GM12801 (cell line): ENCODE results near the gene HECTD2.

Source experiments
- CTCF ChIP-seq: IDR thresholded peaks from one replicate; pipeline ENCODE4 v1.5.1; 2011; ENCODE audit warnings: control low read depth; ENCODE audit not compliant: insufficient read length; ENCODE audit errors: extremely low read depth

Gene HECTD2

GRCh38 chr10:91422915-91423314, 12.8 kb downstream of the HECTD2 start:
- TF ChIP-seq CTCF: no peak

DNA sequence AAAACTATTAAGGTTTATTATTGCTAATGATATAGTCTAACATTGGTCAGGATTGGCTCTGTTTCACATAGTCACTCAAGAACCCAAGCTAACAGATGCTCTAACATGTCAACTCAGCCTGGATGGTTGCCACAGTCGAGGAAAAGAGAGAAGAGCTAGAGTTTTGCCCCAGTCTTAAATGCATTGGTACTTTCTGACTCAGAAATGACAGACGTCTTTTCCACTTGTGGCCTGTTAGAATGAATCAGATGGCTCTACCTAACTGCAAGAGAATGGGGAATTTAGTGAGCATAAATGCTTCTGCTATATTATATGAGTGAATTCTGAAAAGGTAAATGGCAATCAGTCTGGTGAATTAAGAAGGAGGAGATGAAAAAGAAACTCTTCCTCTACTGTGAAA, 13.9 kb downstream of the HECTD2 start:
- TF ChIP-seq CTCF: no peak

DNA sequence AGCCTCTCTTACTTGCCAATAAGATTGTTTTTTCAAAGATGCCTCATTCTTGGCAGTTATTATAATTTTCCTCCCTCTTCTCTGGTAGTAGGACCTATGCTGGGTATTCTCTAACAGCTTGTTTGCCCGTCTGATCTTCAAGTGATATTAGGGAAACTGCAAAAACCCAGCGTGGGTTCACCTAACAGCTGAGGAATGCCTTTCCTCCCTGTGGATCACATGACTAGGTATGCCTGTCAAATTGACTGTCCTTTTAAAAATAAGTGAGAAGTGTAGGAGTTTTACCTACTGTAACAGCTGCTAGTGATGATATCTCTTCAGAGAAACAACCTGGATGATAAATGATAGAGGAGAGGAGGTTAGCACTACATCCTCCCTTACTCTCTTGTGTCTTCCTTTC, 22.0 kb downstream of the HECTD2 start:
- TF ChIP-seq CTCF: no peak

GRCh38 chr10:91433620-91434019, 23.5 kb downstream of the HECTD2 start:
- TF ChIP-seq CTCF: no peak

DNA sequence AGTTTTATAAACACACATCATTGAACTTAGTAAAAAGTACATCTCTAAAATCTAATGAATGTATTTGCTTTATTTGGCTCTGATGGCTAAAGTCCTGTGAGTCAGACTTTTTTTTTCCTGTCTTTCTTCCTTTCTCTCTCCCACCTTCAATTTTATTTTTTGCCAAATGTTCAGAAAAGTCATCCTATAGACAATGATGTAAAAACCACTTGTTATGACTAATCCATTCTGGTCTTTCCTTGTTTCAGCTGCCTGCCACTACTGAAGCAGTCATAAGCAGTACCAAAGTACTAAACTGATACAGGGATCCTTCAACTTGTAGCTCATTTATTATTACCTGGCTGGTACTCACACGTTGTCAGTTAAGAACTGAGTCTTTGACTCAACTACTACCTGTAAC, 23.9 kb downstream of the HECTD2 start:
- TF ChIP-seq CTCF: no peak

DNA sequence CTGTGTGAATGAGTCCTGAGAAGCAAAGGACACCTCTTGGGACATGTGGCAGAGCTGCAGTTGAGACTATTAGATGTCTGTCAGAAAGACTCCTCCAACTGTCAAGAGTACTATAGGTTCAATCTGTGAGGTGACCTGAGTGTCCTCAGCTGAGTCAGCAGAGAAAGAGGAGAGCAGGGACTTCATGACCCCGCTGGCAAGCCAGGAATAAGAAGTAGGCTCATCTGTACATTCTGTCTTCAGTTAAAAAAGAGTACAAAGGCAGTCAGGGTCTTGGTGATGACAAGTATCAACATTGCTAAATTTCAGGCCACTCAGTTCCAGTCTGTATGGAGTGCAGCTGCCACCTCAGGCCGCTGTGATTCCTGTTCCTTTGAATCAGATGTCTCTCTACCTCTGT, 25.1 kb downstream of the HECTD2 start:
- TF ChIP-seq CTCF: no peak

DNA sequence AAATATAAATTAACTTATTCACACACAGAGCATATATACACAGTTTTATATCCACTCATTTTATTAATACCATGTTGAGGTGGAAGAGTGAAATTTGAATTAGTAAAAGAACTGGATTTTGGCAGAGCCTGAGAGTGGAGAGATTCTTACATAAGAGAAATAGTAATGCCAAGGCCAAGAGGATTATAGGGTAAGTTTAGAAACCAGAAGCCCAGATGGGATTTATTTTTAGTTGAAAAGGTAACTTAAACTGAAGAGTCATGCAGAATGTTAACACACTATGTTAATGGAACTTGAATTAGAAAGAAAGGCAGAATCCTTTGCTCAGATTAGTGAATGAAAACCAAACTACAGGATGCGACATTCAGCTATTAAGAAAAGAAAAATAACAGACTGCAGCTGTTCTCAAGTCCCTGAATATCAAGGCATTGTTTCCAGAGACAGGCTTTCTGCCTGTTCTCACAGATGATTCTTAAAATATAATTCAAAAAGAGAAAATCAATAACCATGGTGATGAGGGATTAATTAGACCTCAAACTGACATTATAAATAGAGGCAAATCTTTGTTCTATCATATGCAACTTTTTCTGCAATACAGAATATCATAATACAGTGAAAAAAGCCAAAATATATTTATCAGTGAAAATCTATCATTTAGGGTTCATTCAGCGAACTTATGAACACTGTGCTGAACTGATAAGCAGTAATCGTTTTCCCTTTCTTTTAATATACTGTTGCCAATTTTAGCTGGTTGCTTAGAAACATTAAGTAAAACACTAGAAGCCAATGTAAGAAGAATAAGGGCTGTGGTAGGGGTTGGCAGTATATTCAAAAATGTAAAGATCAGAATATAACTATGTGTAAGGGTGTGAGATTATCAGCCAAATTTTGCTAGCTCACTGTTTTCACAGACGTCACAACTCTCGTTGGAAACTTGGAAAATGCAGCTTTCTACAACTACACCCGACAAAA, 34.4 kb downstream of the HECTD2 start:
- TF ChIP-seq CTCF: no peak
